ENCODE results near the gene C20orf96. TPM values are rescaled to one million over a fixed set of nuclear protein-coding genes. Genes with fewer than 3 reads are reported as not detected.

C20orf96 gene
- total RNA-seq, 1 donor from 2014 or later: 3.9 TPM

GRCh38 chr20:311609-312008 lies 21.1 kb upstream of the C20orf96 start:
- H3K4me3 ChIP-seq (ENCODE audit: low read depth, low read length): no peak overlapping the region
- TF ChIP-seq CTCF (conservative IDR thresholded peaks at IDR 0.05; ENCODE audit: low read depth, low read length): no peak
- DNase-seq (ENCODE audit: low read depth): no peak

GRCh38 chr20:310645-311044 lies 20.1 kb upstream of the C20orf96 start:
- no peak for TF ChIP-seq CTCF (conservative IDR thresholded peaks at IDR 0.05; ENCODE audit: low read depth, low read length)
- DNase-seq (ENCODE audit: low read depth): no peak
- no peak overlapping the region for H3K4me3 ChIP-seq (ENCODE audit: low read depth, low read length)

GRCh38 chr20:309841-310644 lies 19.5 kb upstream of the C20orf96 start:
- no peak for DNase-seq (ENCODE audit: low read depth)
- TF ChIP-seq CTCF (conservative IDR thresholded peaks at IDR 0.05; ENCODE audit: low read depth, low read length): no peak
- peak overlapping the region; percentile 46 for H3K4me3 ChIP-seq (ENCODE audit: low read depth, low read length)

- TF ChIP-seq CTCF (conservative IDR thresholded peaks at IDR 0.05; ENCODE audit: low read depth, low read length): no peak
- no peak for DNase-seq (ENCODE audit: low read depth)
- peak overlapping the region; percentile 46 for H3K4me3 ChIP-seq (ENCODE audit: low read depth, low read length)
Observed at GRCh38 chr20:309306-309840, 18.8 kb upstream of the C20orf96 start.

- H3K4me3 ChIP-seq (ENCODE audit: low read depth, low read length): no peak overlapping the region
- no peak for DNase-seq (ENCODE audit: low read depth)
- TF ChIP-seq CTCF (conservative IDR thresholded peaks at IDR 0.05; ENCODE audit: low read depth, low read length): no peak
Observed at GRCh38 chr20:308427-309038, 18.0 kb upstream of the C20orf96 start.

GRCh38 chr20:305745-306144 lies 15.2 kb upstream of the C20orf96 start:
- DNase-seq (ENCODE audit: low read depth): no peak
- no peak overlapping the region for H3K4me3 ChIP-seq (ENCODE audit: low read depth, low read length)
- no peak for TF ChIP-seq CTCF (conservative IDR thresholded peaks at IDR 0.05; ENCODE audit: low read depth, low read length)
